Hepatocyte (in vitro differentiated cells): Measurements from ENCODE around the gene FCMR. TPM values are rescaled to one million over a fixed set of nuclear protein-coding genes. Genes with fewer than 3 reads are reported as not detected.

Experiments
- DNase-seq: peaks from one replicate; pipeline ENCODE4 v3.0.0-alpha.2; 2016; ENCODE audit warnings: low spot score
- H2AFZ ChIP-seq: fragments of 200-600 bp; sonication (generic); 2 replicates; pipeline ENCODE4 v1.6.0; 2016; ENCODE audit warnings: antibody characterized with exemption, mild to moderate bottlenecking
- H3K27ac ChIP-seq: fragments of 200-600 bp; sonication (generic); 2 replicates; pipeline ENCODE4 v1.5.1; 2016; ENCODE audit warnings: mild to moderate bottlenecking
- H3K27me3 ChIP-seq: fragments of 200-600 bp; sonication (generic); 2 replicates; pipeline ENCODE4 v1.6.1; 2016
- H3K36me3 ChIP-seq: fragments of 200-600 bp; sonication (generic); replicated peaks from 2 replicates; pipeline ENCODE4 v1.5.1; 2016; ENCODE audit warnings: low read depth; ENCODE audit not compliant: insufficient read depth
- H3K4me1 ChIP-seq: fragments of 200-600 bp; sonication (generic); 2 replicates; pipeline ENCODE4 v1.5.1; 2016; ENCODE audit warnings: mild to moderate bottlenecking, moderate library complexity; ENCODE audit not compliant: insufficient read depth
- H3K4me2 ChIP-seq: fragments of 200-600 bp; sonication (generic); 2 replicates; pipeline ENCODE4 v1.6.0; 2016
- H3K4me3 ChIP-seq: fragments of 200-600 bp; sonication (generic); 2 replicates; pipeline ENCODE4 v1.5.1; 2016; ENCODE audit warnings: mild to moderate bottlenecking
- H3K79me2 ChIP-seq: fragments of 200-600 bp; sonication (generic); 2 replicates; pipeline ENCODE4 v1.6.0; 2017; ENCODE audit warnings: mild to moderate bottlenecking
- H3K9me2 ChIP-seq: fragments of 200-600 bp; sonication (generic); replicated peaks from 2 replicates; pipeline ENCODE4 v1.6.0; 2017; ENCODE audit warnings: mild to moderate bottlenecking; ENCODE audit not compliant: insufficient read depth
- H3K9me3 ChIP-seq: fragments of 200-600 bp; sonication (generic); 2 replicates; pipeline ENCODE4 v1.5.1; 2016; ENCODE audit warnings: low read depth, mild to moderate bottlenecking
- H4K20me1 ChIP-seq: fragments of 200-600 bp; sonication (generic); 2 replicates; pipeline ENCODE4 v1.6.0; 2016; ENCODE audit warnings: mild to moderate bottlenecking; ENCODE audit not compliant: insufficient read depth, poor library complexity, severe bottlenecking
- CTCF ChIP-seq: fragments of 200-600 bp; sonication (generic); IDR thresholded peaks from 2 replicates; pipeline ENCODE4 v1.5.1; 2016; ENCODE audit warnings: antibody characterized with exemption, mild to moderate bottlenecking; ENCODE audit not compliant: poor library complexity
- EZH2 ChIP-seq: fragments of 200-600 bp; sonication (generic); IDR thresholded peaks from 2 replicates; pipeline ENCODE4 v1.6.1; 2016; ENCODE audit warnings: antibody characterized with exemption, mild to moderate bottlenecking, borderline replicate concordance
- EZH2phosphoT487 ChIP-seq: fragments of 200-600 bp; sonication (generic); IDR thresholded peaks from one replicate; pipeline ENCODE4 v1.6.1; 2018; ENCODE audit warnings: antibody characterized with exemption, mild to moderate bottlenecking, low read depth, moderate library complexity; ENCODE audit not compliant: unreplicated experiment, severe bottlenecking
- WGBS: methylation state at CpG from one replicate; pipeline ENCODE4 v1.1.6; 2016; ENCODE audit warnings: low lambda C conversion rate; ENCODE audit errors: missing lambda C conversion rate; 5-methylcytosine and 5-hydroxymethylcytosine counted together
- polyA plus RNA-seq: library from polyadenylated mRNA; unstranded; fragments of >200 nt; fragmentation: Nextera tagmentation; extraction: Ambion mirVana; gene quantifications from 2 replicates; pipeline ENCODE4 v1.2.1, GENCODE V29; 2016
- total RNA-seq: library from RNA; depleted of rRNA; stranded (reverse); fragments of >200 nt; gene quantifications from 2 replicates; pipeline ENCODE4 v1.2.3, GENCODE V29; 2014

FCMR gene
- total and polyA plus RNA-seq, 2 experiments from 2014 or later = 0.71 to 0.97 TPM

DNA sequence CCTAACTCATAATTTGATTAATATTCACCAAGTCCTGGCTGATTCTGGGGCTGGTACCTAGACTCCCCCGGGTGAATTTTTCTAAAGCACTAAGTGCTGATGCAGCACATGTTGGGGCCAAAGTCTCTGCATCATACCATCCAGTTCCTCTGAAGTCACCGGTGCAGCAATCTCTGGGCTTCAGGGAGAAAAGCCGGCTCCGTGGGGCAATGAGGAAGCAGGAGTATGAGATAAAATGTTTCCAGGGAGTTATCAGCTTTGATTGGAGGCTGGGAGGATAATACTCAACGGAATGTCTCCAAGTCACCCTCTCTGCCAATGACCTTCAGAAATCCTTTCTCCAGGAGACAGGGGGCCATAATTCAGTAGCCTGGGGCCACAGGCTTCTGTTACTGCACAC is 47.3 kb upstream of the FCMR start:
- peak; percentile 81 for DNase-seq
- H3K4me3 ChIP-seq = no peak overlapping the region

GRCh38 chr1:206967096-206967849 is 45.5 kb upstream of the FCMR start:
- no peak for DNase-seq
- H3K9me2 ChIP-seq = no peaks in the 10 kb centered on the region
- H3K79me2 ChIP-seq = no peaks in the 10 kb centered on the region
- TF ChIP-seq EZH2 = no peak
- no peak for TF ChIP-seq EZH2phosphoT487
- no peak for TF ChIP-seq CTCF
- no peaks in the 10 kb centered on the region for H3K9me3 ChIP-seq
- H3K4me2 ChIP-seq = no peak overlapping the region
- no peaks in the 10 kb centered on the region for H3K27me3 ChIP-seq
- 84% methylated on average over 8 of the region's 8 CpGs for WGBS
- H3K4me3 ChIP-seq = no peak overlapping the region
- no peaks in the 10 kb centered on the region for H3K36me3 ChIP-seq
- H3K4me1 ChIP-seq = peaks cover 16% of the 10 kb centered on the region
- H3K27ac ChIP-seq = peak overlapping the region; percentile 83
- no peak overlapping the region for H2AFZ ChIP-seq
- no peaks in the 10 kb centered on the region for H4K20me1 ChIP-seq

More for the DNA sequence above, 47.3 kb upstream of the FCMR start:
- H3K79me2 ChIP-seq = no peaks in the 10 kb centered on the region
- H3K36me3 ChIP-seq = no peaks in the 10 kb centered on the region
- no peaks in the 10 kb centered on the region for H3K9me2 ChIP-seq
- no peak for TF ChIP-seq EZH2phosphoT487
- no peak for TF ChIP-seq CTCF
- TF ChIP-seq EZH2 = no peak
- no peak overlapping the region for H3K4me2 ChIP-seq
- WGBS = 40% methylated on average over 5 of the region's 5 CpGs
- no peak overlapping the region for H2AFZ ChIP-seq
- peaks cover 29% of the 10 kb centered on the region for H3K4me1 ChIP-seq
- no peaks in the 10 kb centered on the region for H3K27me3 ChIP-seq
- H3K9me3 ChIP-seq = no peaks in the 10 kb centered on the region
- H3K27ac ChIP-seq = peak overlapping the region; percentile 83
- no peaks in the 10 kb centered on the region for H4K20me1 ChIP-seq

GRCh38 chr1:206965781-206966180 is 44.0 kb upstream of the FCMR start:
- H3K36me3 ChIP-seq = no peaks in the 10 kb centered on the region
- no peak overlapping the region for H2AFZ ChIP-seq
- H3K9me3 ChIP-seq = no peaks in the 10 kb centered on the region
- no peak overlapping the region for H3K4me3 ChIP-seq
- H3K4me2 ChIP-seq = no peak overlapping the region
- H3K79me2 ChIP-seq = no peaks in the 10 kb centered on the region
- H3K4me1 ChIP-seq = peaks cover 12% of the 10 kb centered on the region
- H3K9me2 ChIP-seq = no peaks in the 10 kb centered on the region
- no peaks in the 10 kb centered on the region for H3K27me3 ChIP-seq
- DNase-seq = no peak
- no peak overlapping the region for H3K27ac ChIP-seq
- 96% methylated on average over 2 of the region's 2 CpGs for WGBS
- H4K20me1 ChIP-seq = no peaks in the 10 kb centered on the region
- TF ChIP-seq EZH2phosphoT487 = no peak
- no peak for TF ChIP-seq CTCF
- no peak for TF ChIP-seq EZH2
